Measurements from ENCODE around the gene TMEM63A. TPM values are rescaled to one million over a fixed set of nuclear protein-coding genes. Genes with fewer than 3 reads are reported as not detected.

Gene TMEM63A
- total and polyA plus RNA-seq, 2 of the 13 experiments (the other 11 are each of a cell fraction or from before 2014, with no cell fraction given) = 23.9 to 53.3 TPM

DNA sequence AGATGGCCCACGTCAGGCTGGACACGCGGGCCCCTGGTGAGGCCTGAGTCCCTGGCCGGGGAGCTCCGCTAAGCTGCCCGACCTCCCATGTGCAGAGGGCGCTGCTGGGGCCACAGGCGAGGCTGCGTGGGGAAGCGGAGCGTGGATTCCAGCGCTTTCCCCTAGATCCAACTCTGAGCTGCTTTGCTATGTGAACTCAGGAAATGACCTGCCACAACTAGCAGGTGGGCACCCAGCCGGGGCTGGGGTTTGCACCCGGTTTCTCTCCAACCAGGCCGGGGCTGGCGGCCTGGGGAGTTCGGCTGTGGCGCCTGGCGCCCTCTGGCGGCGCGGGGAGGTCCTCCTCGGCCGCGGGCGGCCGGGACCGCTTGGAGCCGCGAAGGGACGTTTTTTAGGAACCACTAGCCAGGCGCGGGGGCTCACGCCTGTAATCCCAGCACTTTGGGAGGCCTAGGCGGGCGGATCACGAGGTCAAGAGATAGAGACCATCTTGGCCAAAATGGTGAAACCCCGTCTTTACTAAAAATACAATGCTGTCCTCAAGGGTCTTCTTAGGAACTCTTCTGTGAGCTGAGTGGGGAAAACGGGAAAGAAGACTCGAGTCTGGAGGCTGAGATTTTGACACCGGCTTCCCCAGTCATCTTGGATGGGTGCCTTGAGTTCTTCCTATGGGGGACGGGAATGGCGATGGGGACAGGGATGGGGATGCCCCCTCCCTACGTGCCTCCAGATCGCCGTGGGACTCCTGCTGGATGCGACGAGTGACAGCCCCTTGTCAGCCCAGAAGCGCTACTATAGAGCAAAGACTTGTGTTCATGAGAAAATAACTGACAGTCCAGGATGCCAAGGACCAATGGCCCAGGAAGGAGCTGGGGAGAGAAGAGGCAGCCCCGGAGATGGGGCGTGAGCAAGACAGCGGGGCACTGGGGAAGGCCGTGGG, 29.3 kb upstream of the TMEM63A start (continued):
- TF ChIP-seq GATAD2A (CRISPR knock-in tag; IDR thresholded peaks at IDR 0.05) (no peak), ZNF33B (CRISPR knock-in tag; IDR thresholded peaks at IDR 0.05) (0 out of 2 replicates have a peak, but pooled peaks have one; percentile 42), ZNF737 (CRISPR knock-in tag; IDR thresholded peaks at IDR 0.05; ENCODE audit: borderline replicate concordance) (no peak), ZFP41 (CRISPR knock-in tag; IDR thresholded peaks at IDR 0.05; ENCODE audit: borderline replicate concordance) (no peak), ZFP36 (IDR thresholded peaks at IDR 0.05; ENCODE audit: borderline replicate concordance, low read depth, low read length, partially characterized antibody) (no peak), YEATS4 (CRISPR knock-in tag; IDR thresholded peaks at IDR 0.05; ENCODE audit: borderline replicate concordance) (peak; percentile 21; the same call in 1 of the 2 replicates), ZSCAN9 (CRISPR knock-in tag; IDR thresholded peaks at IDR 0.05; ENCODE audit: borderline replicate concordance) (no peak), ZNF678 (CRISPR knock-in tag; IDR thresholded peaks at IDR 0.05) (no peak), ZFP36L2 (CRISPR knock-in tag; IDR thresholded peaks at IDR 0.05) (no peak), CCDC6 (CRISPR knock-in tag; IDR thresholded peaks at IDR 0.05) (0 out of 2 replicates have a peak, but pooled peaks have one; percentile 26), MLLT10 (CRISPR knock-in tag; IDR thresholded peaks at IDR 0.05) (no peak), IKZF1 (IDR thresholded peaks at IDR 0.05) (no peak), RBM22 (optimal IDR thresholded peaks at IDR 0.05; ENCODE audit: low read length) (no peak)
- TF ChIP-seq, protein P1, sequence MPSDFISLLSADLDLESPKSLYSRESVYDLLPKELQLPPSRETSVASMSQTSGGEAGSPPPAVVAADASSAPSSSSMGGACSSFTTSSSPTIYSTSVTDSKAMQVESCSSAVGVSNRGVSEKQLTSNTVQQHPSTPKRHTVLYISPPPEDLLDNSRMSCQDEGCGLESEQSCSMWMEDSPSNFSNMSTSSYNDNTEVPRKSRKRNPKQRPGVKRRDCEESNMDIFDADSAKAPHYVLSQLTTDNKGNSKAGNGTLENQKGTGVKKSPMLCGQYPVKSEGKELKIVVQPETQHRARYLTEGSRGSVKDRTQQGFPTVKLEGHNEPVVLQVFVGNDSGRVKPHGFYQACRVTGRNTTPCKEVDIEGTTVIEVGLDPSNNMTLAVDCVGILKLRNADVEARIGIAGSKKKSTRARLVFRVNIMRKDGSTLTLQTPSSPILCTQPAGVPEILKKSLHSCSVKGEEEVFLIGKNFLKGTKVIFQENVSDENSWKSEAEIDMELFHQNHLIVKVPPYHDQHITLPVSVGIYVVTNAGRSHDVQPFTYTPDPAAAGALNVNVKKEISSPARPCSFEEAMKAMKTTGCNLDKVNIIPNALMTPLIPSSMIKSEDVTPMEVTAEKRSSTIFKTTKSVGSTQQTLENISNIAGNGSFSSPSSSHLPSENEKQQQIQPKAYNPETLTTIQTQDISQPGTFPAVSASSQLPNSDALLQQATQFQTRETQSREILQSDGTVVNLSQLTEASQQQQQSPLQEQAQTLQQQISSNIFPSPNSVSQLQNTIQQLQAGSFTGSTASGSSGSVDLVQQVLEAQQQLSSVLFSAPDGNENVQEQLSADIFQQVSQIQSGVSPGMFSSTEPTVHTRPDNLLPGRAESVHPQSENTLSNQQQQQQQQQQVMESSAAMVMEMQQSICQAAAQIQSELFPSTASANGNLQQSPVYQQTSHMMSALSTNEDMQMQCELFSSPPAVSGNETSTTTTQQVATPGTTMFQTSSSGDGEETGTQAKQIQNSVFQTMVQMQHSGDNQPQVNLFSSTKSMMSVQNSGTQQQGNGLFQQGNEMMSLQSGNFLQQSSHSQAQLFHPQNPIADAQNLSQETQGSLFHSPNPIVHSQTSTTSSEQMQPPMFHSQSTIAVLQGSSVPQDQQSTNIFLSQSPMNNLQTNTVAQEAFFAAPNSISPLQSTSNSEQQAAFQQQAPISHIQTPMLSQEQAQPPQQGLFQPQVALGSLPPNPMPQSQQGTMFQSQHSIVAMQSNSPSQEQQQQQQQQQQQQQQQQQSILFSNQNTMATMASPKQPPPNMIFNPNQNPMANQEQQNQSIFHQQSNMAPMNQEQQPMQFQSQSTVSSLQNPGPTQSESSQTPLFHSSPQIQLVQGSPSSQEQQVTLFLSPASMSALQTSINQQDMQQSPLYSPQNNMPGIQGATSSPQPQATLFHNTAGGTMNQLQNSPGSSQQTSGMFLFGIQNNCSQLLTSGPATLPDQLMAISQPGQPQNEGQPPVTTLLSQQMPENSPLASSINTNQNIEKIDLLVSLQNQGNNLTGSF (CRISPR knock-in tag; IDR thresholded peaks at IDR 0.05) = no peak
- TF ChIP-seq, protein P2, sequence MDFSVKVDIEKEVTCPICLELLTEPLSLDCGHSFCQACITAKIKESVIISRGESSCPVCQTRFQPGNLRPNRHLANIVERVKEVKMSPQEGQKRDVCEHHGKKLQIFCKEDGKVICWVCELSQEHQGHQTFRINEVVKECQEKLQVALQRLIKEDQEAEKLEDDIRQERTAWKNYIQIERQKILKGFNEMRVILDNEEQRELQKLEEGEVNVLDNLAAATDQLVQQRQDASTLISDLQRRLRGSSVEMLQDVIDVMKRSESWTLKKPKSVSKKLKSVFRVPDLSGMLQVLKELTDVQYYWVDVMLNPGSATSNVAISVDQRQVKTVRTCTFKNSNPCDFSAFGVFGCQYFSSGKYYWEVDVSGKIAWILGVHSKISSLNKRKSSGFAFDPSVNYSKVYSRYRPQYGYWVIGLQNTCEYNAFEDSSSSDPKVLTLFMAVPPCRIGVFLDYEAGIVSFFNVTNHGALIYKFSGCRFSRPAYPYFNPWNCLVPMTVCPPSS (IDR thresholded peaks at IDR 0.05) = no peak
- TF ChIP-seq, protein P3, sequence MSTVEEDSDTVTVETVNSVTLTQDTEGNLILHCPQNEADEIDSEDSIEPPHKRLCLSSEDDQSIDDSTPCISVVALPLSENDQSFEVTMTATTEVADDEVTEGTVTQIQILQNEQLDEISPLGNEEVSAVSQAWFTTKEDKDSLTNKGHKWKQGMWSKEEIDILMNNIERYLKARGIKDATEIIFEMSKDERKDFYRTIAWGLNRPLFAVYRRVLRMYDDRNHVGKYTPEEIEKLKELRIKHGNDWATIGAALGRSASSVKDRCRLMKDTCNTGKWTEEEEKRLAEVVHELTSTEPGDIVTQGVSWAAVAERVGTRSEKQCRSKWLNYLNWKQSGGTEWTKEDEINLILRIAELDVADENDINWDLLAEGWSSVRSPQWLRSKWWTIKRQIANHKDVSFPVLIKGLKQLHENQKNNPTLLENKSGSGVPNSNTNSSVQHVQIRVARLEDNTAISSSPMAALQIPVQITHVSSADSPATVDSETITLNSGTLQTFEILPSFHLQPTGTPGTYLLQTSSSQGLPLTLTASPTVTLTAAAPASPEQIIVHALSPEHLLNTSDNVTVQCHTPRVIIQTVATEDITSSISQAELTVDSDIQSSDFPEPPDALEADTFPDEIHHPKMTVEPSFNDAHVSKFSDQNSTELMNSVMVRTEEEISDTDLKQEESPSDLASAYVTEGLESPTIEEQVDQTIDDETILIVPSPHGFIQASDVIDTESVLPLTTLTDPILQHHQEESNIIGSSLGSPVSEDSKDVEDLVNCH (CRISPR knock-in tag; IDR thresholded peaks at IDR 0.05) = no peak
- TF ChIP-seq, protein P4, sequence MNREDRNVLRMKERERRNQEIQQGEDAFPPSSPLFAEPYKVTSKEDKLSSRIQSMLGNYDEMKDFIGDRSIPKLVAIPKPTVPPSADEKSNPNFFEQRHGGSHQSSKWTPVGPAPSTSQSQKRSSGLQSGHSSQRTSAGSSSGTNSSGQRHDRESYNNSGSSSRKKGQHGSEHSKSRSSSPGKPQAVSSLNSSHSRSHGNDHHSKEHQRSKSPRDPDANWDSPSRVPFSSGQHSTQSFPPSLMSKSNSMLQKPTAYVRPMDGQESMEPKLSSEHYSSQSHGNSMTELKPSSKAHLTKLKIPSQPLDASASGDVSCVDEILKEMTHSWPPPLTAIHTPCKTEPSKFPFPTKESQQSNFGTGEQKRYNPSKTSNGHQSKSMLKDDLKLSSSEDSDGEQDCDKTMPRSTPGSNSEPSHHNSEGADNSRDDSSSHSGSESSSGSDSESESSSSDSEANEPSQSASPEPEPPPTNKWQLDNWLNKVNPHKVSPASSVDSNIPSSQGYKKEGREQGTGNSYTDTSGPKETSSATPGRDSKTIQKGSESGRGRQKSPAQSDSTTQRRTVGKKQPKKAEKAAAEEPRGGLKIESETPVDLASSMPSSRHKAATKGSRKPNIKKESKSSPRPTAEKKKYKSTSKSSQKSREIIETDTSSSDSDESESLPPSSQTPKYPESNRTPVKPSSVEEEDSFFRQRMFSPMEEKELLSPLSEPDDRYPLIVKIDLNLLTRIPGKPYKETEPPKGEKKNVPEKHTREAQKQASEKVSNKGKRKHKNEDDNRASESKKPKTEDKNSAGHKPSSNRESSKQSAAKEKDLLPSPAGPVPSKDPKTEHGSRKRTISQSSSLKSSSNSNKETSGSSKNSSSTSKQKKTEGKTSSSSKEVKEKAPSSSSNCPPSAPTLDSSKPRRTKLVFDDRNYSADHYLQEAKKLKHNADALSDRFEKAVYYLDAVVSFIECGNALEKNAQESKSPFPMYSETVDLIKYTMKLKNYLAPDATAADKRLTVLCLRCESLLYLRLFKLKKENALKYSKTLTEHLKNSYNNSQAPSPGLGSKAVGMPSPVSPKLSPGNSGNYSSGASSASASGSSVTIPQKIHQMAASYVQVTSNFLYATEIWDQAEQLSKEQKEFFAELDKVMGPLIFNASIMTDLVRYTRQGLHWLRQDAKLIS (CRISPR knock-in tag; IDR thresholded peaks at IDR 0.05) = no peak

All from HepG2 (cell line).